Germinal center (tissue), 1 donor: ENCODE measurements around the gene UCP3.

Experiments
- DNase-seq: peaks from one replicate; pipeline ENCODE4 v3.0.0; 2012; ENCODE audit warnings: mixed read lengths, low spot score

UCP3 gene

DNA sequence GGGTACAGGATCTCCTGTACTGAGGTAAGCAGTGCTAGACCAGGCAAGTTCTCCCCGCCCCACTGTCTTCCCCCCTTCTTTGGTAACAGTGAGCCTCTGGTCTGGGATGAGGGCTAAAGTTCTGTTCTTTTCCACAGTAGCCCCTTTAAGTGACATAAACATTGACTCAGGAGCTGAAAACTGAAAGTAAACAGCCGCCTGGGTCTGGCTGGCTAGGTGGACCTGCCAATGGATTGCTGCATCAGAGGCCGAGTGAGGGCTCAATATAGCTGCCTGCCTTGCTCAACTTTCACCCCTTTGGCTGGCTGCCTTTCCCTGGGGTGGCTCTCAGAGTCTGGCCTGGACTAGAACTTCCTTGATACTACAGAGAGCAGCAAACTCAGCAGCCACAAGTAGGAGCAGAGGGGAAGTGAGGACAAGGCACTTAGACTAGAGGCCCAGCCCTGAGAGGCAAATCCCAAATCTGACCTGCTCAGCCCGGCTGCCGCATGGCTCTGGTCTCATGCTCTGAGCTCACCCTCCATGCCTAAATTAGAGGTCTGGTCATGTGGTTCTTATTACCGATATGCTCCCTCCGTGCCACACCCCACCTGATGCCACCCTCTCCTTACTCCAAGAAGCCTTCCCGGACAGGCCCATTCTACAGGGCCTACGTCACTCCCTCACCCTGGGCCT is 9.6 kb upstream of the UCP3 start:
- no peak for DNase-seq

GRCh38 chr11:74017631-74018030 is 8.7 kb upstream of the UCP3 start:
- DNase-seq: no peak

GRCh38 chr11:74015919-74016684 is 7.2 kb upstream of the UCP3 start:
- DNase-seq: no peak

GRCh38 chr11:74014880-74015279 is 6.0 kb upstream of the UCP3 start:
- DNase-seq: no peak

- no peak for DNase-seq
Observed at GRCh38 chr11:74013141-74013540, 4.3 kb upstream of the UCP3 start.

DNA sequence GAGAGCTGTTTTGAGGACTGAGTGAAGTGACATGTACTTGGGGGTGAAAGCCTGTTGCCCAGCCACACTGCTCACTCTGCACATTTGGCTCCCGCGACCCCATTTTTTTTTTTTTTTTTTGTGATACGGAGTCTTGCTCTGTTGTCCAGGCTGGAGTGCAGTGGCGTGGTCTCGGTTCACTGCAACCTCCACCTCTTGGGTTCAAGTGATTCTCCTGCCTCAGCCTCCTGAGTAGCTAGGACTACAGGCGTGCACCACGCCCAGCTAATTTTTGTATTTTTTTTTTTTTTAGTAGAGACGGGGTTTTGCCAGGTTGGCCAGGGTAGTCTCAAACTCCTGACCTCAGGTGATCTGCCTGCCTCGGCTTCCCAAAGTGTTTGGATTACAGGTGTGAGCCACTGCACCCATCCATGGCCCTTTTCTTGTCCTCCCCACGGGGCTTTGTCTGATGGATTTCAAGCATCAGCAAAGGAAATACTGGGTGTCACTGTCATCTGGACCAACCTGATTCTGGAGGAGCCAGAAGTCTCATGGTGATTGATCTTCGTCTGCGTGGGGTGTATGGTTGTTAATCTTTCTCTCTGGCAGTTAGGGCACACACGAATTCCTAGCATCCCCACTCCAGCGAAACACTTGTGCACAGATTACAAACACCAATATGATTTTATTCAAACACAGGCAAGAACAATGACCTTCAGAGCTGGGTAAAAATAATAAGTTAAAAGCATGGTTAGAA is 3.4 kb upstream of the UCP3 start:
- no peak for DNase-seq

GRCh38 chr11:74011360-74012073 is 2.6 kb upstream of the UCP3 start:
- DNase-seq: no peak

DNA sequence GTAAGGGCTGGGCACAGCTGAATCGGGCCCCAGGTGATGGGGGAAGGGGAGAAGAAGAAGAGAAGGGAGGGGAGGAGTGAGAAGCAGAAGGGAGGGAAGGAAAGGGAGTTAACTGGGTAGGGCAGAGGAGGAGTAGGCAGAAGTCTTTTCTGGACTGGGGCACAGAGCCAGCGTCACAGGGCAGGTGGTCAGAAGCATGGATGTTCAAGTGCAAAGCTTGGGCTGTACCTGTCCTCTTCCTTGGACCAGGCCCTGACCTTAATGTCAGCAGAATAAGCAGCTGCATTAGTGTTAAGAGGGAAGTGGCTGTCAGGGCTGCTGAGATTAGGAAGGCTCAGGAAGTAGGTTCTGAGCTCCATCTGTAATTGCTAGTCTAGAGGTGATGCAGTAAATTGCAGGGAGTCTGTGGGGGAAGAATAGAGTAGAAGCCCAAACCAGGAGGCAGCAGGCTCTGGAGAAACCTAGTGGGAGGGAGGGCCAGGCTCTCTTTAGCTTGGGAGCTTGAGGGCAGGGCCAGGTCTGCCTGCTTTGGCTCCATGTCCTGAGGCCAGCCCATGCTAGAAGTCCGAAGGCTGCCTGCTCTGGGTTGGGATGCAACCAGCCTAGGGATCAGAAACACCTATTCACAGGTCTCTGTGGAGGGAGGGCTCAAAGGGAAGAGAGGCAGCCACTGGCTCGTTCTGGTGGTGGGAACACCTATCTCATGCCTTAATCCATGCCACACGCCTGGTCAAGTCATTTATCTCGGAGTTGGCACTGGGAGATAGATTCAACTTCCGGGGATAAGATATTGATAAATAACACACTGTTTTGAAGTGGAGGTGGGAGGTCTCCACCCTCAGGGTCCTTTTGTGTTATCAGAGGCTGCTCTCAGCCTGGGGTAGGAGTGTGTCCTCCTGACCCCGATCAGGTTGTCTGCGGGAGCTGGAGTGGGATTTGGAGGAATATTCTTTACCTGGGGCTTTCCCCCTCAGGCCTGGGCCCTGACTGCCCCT is 1.7 kb upstream of the UCP3 start:
- no peak for DNase-seq

- DNase-seq: no peak
Observed at GRCh38 chr11:74009675-74010305, 905 bp upstream of the UCP3 start.

GRCh38 chr11:74009230-74009547 is 304 bp upstream of the UCP3 start:
- no peak for DNase-seq

DNA sequence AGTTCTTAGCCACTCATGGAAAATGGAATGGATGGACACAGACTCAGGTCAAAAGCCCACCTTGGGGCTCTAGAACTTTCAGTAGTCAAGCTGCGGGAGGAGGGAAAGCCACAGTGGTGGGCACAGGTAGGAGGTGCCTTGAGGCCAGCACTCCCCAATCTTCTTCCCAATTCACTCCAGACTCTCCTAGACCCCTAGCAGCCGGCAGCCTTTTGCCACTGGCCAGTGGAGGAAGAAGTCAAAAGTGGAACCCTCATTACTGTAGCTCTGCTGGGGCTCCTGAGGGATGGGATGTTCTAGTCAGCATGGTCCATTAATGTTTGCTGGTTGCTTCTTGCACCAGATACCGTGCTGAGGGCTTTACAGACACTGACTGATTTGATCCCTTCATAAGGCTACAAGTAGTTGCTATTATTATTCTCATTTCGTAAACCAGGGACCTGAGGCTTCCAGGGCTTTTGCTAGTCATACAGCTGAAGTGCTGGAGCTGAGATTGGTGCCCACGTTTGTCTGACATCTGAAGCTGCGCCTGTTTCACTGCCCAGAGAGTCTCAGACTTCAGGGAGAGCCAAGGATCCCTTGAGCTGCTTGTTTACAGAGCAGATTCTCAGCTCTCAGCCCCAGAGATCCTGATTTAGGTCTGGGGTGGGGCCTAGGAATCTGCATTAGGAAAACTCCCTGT is 1.1 kb downstream of the UCP3 start:
- no peak for DNase-seq

DNA sequence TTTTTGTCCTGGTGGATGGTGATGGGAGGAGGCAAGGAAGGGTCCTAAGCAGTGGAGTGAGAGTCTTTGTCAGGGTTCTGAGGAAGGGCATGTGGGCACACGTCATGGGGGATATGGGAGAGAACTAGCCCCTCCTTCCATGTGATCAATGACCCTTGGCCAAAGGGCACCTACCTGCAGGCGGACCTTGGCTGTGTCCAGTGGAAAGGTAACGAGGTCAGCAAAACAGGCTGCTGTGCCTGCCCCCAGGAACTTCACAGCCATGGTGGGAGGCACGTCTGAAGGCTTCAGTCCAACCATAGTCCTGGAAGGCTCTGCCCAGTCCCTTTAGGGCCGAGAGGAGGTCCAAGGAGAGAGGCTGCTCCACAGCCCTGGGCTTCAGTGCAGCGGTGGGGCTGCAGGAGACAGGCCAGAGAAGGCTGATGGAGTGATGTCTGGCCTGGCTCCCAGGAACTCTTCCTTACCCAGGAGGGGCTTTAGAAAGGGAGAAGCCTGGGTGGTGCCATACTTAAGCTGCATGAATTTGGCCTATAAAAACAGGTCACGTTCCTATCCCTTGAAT is 2.1 kb downstream of the UCP3 start:
- no peak for DNase-seq

DNA sequence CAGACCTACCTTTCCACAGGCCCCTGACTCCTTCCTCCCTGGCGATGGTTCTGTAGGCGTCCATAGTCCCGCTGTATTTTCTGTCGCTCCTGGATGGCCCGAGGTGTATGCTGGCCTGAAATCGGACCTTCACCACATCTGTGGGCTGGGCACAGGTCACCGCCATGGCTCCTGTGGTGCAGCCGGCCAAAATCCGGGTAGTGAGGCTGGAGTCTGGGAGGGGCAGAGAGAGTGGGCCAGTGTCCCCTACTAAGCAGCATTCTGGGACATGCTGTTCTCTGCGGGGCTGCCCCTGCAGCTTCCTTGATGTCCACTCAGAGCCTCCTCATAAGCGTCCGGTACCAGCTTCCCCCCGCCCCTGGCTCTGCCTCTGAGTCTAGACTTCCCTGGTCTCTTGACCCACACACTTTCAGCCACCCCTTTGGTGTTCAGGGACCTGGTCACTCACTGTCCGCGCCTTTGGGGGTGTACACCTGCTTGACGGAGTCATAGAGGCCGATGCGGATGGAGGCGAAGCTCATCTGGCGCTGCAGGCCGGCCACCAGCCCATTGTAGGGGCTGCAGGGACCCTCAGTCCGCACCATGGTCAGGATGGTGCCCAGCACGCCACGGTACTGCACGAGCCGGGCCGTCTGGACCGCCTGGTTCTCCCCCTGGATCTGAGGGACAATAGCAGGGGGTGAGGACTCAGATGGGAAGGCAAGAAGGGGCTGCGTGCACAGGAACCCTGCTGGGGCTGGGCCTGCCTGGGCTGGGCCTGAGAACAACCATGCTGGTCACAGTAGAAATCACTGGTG is 3.0 kb downstream of the UCP3 start:
- no peak for DNase-seq

- no peak for DNase-seq
Observed at GRCh38 chr11:74004759-74005615, 3.9 kb downstream of the UCP3 start.

- no peak for DNase-seq
Observed at GRCh38 chr11:74004046-74004695, 4.7 kb downstream of the UCP3 start.

DNA sequence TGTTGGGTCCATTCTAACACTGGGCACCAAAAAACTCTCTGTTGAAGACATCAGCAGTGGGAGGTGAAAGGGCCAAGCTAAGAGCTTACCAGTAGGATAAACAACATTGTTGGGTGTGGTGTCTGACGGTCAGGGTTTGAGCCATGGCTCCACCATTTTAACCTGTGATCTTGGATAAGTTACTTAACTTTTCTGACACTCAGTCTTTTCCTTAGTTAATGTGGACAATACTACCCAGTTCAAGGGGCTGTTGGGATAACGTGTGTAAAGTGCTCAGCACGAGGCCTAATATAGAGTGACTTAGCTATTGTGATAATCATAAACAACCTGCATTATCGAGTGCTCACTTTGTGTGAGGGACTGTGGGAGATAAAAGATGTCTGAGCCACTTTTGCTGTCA is 6.1 kb downstream of the UCP3 start:
- no peak for DNase-seq

GRCh38 chr11:74001822-74002286 is 7.0 kb downstream of the UCP3 start:
- DNase-seq: no peak
